HG03159 (cell line): ENCODE data around the gene PCDH19.

Experiments
- ATAC-seq: cut with Tn5 transposase; IDR thresholded peaks from one replicate; pipeline ENCODE4 v1.9.1; 2021; ENCODE audit warnings: mild to moderate bottlenecking, moderate library complexity; ENCODE audit not compliant: unreplicated experiment

The PCDH19 gene

DNA sequence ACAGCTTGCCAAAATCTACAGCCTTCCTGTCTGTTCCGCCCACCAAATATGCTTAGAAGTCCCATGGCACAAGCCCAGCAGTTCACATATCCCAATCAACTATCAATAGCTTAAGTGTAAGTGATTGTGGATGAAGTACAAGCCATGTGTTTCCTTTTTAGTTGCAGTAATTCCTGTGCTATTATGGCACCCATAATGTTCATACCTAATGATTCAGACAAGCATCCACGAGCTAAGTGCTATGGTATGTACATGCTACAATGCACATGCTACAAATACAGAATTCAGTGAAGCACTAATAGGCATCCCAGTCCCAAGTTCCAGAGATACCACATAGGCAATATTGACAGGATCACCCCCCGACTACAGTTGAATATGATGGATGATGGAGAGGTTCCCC lies 94.5 kb downstream of the PCDH19 start:
- no peak for ATAC-seq

DNA sequence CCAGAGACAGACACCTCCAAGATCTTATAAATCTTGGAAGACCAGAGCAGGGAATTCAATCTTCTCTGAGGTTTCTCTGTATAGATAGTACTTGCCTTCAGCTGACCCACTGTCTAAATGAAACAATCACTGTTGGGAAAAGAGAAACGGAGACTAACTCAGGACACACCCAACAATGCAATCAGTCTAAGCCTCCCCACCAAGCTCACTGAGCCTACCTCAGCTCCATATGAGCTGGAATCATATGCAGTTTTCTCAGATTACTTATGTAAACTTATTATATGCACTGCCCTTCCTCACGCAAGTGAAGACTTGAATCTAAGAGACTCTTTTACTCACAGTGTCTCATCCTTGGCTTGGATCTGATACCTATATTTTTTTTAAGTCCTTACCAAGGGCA lies 110.5 kb downstream of the PCDH19 start:
- no peak for ATAC-seq

DNA sequence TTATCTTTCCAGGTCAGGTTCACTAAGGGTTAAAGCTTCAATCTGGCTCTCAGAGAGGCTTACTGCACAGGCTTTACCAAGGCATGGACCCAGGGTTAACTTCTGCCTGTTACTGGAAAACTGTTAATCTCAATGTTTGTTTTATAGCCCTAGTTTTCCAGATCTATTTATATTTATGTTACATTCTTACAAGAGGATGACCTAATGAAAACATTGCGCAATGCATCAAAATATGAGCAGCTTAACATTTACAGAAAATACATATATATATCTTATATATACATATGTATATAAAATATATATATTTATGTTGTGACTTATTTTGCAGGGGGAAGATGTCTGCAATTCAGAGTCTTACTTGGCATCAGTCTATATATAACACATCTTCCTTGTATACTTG lies 112.3 kb downstream of the PCDH19 start:
- no peak for ATAC-seq

DNA sequence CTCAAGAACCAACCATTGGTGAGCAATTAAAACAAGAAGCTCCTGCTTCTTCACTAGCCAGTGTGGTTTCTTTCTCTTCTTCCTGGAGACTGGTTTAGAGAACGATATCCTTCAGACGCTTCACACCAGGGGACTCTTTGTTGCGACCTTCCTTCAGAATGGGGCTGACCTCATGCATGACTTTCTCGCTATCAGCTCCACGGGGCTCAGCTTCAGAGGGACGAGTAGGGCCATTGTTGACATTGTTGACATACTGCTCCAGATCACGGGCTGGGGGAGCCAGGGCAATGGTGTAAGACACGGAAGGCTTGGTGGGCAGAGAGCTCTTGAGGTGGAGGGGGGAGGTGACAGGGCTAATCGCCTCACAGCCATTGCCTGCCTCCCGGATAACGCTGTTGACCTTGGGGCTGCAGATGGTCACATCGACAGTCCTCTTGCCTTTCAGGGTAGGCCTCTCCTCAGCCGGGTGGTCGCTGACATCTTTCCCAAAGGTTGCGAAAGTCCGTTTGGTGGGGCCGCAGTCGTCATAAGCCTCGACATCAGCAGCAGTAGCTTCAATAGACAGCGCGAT lies 113.8 kb downstream of the PCDH19 start:
- no peak for ATAC-seq

DNA sequence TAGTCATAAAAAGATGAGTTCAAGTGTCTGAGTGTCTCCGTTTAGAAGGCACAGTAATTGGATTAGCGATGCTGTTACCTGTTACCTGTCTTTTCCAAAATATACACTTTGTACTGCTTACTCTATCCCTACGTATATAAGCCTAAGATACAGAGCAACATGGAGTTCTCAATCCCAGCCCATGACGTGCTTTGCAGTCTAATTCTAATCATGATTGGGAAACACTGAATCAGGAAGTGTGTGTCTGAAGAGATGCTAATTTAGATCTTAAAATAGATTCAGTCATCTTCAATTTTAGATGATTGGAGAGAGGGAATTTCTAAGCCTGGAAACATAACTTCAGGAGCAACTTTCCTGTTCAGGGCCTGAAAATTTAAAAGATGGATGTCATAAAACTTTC lies 115.1 kb downstream of the PCDH19 start:
- no peak for ATAC-seq

DNA sequence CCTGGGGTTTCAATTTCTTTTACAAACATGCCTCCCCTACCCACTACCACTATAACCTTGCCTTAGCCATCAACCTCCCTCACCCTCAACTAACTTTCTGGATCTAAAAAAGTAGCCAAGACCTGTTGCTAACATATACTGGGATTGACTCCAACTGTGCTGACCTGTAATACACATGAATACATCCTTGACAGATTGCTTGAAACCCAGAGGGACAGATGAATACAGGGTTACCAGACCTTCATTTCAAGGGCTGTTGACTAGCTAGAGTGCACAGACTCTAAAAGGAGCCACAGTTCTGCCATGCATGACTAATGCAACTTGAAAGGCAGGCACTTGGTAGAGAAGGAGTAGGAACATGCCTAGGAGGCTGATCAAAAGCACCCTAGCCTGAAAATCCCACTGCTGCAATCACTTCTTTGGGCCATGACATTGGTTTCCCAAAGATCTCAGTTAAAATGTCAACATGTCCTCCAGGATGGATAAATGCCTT lies 121.0 kb downstream of the PCDH19 start:
- ATAC-seq: no peak

DNA sequence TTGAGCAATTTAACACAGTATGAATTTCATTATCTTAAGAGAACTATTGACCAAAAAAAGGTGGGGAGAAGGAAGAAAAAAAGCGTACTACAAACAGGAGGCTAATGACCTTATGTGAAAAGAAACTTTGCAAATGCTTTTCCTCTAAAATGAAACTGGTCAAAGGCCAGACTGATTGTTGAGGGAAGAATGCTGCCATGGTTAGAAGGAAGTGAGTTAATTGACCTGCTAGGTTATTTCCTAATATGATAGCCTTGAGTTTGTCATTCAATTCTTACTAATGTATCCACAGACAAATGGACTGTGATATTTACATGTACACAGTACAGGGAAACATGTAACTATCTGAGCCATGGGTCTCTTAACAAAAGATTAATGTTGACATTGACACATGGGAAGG lies 132.8 kb downstream of the PCDH19 start:
- ATAC-seq: no peak

DNA sequence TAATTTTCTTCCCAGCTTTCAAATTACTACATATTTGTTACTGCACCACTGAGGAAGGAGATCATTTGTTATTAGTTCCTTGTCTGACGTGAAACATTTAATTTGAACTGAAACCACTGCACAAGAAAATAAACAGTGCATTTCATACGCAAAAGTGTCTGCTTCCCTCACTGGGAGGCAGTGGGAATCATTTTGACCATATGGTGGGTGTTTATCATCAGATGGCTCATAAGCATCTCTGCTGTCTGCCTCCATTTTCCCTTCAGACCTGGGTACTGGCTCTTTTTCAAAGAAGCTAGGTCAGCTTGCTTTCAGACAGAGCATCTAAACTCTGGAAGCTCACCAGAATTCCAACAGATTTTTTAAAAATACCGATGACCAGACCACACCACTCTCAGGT lies 135.2 kb downstream of the PCDH19 start:
- no peak for ATAC-seq

DNA sequence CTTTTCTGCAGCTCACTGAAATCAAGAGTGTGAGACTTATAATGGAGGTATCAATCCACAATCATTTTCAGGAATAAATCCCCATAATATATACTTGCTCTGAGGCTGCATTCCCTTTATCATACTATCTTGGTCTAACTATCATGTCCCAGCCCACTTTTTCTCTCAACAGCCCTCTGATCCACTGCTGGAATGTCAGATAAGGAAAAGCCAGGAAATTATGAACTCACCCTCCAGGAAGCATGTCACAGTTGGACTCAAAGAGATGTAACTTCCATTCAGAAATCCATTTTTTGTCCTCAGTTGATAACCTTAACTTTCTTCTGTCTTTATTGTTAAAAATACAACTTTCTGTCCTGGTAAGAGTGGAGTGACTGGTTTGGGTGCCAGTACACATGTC lies 144.9 kb downstream of the PCDH19 start:
- ATAC-seq: no peak

DNA sequence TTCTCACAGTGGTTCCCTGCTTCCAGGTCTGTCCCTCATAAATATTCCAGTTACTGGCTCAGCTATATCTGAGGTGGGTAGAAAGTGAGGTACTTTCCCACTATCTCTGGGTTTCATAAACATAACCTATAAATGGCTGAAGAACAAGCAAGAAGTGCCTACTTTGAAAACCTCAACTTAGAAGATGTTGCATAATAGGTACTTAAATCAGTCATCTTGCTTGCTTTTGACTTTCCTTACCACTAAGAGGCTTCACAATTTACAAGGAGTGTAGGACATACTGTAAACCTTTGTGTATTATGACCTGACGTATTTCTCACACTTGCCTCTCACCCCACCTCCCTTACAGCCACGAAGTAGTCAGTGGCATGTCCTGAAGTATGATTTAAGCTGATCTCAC lies 145.9 kb downstream of the PCDH19 start:
- ATAC-seq: peak; percentile 67

DNA sequence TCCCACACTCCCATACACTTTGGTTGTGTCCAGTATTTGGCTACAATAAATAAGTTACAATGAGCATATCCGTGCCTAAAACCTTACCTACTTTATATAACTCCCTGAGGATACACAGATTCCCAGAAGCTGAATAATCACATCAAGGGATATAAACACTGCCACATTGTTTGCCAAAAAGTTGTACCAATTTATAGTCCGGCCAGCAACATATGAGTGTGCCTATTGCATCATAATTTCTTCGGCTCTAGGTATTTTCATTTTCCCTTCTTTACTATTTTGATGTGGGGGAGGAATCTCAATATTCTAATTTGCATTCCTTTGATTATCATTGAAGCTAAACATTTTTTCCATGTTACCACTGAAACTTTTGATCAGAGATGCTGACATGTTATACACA lies 146.4 kb downstream of the PCDH19 start:
- ATAC-seq: no peak

DNA sequence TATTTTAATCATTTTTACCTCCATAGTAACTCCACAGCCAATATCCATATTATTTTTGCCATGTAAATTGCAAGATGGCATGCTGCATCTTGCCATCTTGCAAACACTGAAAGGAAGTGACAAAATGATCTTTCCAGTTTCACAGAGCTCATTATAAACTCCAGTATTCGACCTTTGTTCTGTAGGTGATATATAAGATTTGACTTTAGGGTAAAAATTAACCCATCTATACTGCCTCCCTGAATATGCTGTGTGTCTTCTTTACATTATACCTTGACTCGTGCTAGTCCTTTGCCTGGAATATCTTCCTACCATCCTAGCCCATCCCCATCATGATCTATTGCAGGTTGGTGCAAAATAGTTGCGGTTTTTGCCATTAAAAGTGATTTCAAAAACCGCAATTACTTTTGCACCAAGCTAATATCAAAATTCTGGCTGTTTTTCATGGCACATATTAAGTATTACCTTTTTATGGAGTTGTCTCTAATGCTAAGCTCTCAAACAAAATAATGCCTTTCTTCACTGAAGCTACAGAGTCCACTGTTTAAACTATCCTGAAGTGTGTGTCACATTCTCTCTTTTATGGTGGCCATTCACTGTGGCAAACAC lies 161.1 kb downstream of the PCDH19 start:
- no peak for ATAC-seq

DNA sequence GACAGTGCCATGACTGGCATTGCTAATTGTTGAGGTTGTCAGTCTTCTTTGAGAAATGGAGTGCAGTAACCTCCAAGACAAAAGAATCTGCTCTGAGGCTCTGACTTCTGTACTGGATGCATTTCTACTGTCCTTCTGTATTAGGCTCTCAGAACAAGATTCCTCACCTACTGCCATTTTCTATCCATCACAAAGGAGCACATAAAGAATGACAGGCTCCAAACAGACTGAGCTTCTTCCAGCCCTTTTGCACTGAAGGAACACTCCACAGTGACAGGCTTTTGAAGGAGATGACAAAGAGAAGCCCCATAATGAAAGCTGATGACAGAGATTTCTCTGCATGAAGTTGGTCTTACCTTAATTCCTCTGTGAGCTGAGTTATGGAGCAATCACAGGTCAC lies 162.2 kb downstream of the PCDH19 start:
- no peak for ATAC-seq

DNA sequence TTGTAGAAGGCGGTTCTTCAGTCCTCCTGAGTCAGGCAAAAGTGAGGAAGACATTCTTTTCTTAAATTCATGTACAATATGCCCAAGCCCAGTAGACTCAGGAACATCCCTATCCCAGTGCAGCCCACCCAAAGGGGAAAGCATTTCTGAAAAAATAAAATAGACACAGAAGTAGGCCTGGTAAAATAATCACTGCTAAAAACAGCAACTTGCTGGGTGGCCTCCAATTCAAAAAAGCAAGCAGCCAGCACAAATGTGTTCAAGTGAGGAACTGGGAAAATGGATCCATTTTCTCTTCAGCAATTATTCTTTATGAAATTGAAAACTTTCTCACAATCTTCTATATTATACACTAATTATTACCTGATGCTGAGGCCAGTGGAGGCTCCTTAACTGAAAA lies 165.4 kb downstream of the PCDH19 start:
- ATAC-seq: no peak
